SK-N-SH (cell line): ENCODE data around the gene NIN. TPM values are rescaled to one million over a fixed set of nuclear protein-coding genes. Genes with fewer than 3 reads are reported as not detected.

Experiments
- CTCF ChIA-PET: fragments of 300-600, 350-600 bp; formaldehyde crosslinking; extraction: SDS; loops from one replicate; lab custom pipeline; 2021; lab: Yijun Ruan, JAX
- POLR2A ChIA-PET: fragments of 350-600 bp; sonication (Branson Sonifier 250); formaldehyde crosslinking; extraction: SDS; loops from one replicate; lab custom pipeline; 2020; ENCODE audit warnings: antibody characterized with exemption, inconsistent platforms; lab: Yijun Ruan, JAX
- DNase-seq: peaks from one replicate; pipeline ENCODE4 v3.0.0; 2012
- H2AFZ ChIP-seq: fragments of 200-600 bp; sonication (generic); 2 replicates; pipeline ENCODE4 v1.8.1; 2016; ENCODE audit warnings: antibody characterized with exemption, mild to moderate bottlenecking, low read depth
- H3F3A ChIP-seq: fragments of 200-600 bp; sonication (generic); replicated peaks from 2 replicates; pipeline ENCODE3; 2016; ENCODE audit warnings: antibody characterized with exemption, mild to moderate bottlenecking; ENCODE audit not compliant: insufficient read depth
- H3K27ac ChIP-seq, 2 experiments: fragments of 200-500 bp in 1 of 2; fragments of 200-600 bp in 1 of 2; sonication (Bioruptor generic) in 1 of 2; sonication (generic), shearing (Covaris generic) in 1 of 2; 2 replicates each; pipeline versions ENCODE4 v1.5.1 to v1.6.1; 2014 to 2016; ENCODE audit warnings: low read depth in 2 of 2, inconsistent platforms in 1 of 2, low read length in 1 of 2, mild to moderate bottlenecking in 1 of 2, mixed read lengths in 1 of 2
- H3K27me3 ChIP-seq: fragments of 200-600 bp; sonication (generic), shearing (Covaris generic); 2 replicates; pipeline ENCODE4 v1.6.1; 2016; ENCODE audit warnings: mixed run types; ENCODE audit not compliant: insufficient read depth
- H3K36me3 ChIP-seq, 2 experiments: fragments of 200-500 bp in 1 of 2; fragments of 200-600 bp in 1 of 2; sonication (Bioruptor generic) in 1 of 2; sonication (generic) in 1 of 2; replicated peaks in 1 of 2; 2 replicates each; pipeline versions ENCODE3 to v1.5.1; 2014 to 2016; ENCODE audit warnings: low read length in 1 of 2, mild to moderate bottlenecking in 1 of 2; ENCODE audit not compliant: insufficient read depth in 2 of 2, control insufficient read depth in 1 of 2
- H3K4me1 ChIP-seq, 2 experiments: fragments of 200-500 bp in 1 of 2; fragments of 200-600 bp in 1 of 2; sonication (Bioruptor generic) in 1 of 2; sonication (generic), shearing (Covaris generic) in 1 of 2; 2 replicates each; pipeline versions ENCODE4 v1.5.1 to v1.6.1; 2014 to 2016; ENCODE audit warnings: low read depth in 1 of 2, low read length in 1 of 2, mixed run types in 1 of 2; ENCODE audit not compliant: insufficient read depth in 2 of 2, control insufficient read depth in 1 of 2
- H3K4me2 ChIP-seq: fragments of 200-600 bp; sonication (generic), shearing (Covaris generic); 2 replicates; pipeline ENCODE4 v1.6.1; 2017; ENCODE audit warnings: mixed run types
- H3K4me3 ChIP-seq, 2 experiments: fragments of 200-500 bp in 1 of 2; fragments of 200-600 bp in 1 of 2; sonication (Bioruptor generic) in 1 of 2; sonication (generic), shearing (Covaris generic) in 1 of 2; 2 replicates each; pipeline versions ENCODE4 v1.5.1 to v1.8.1; 2014 to 2016; ENCODE audit warnings: low read depth in 2 of 2, inconsistent platforms in 1 of 2, low read length in 1 of 2, mild to moderate bottlenecking in 1 of 2, mixed read lengths in 1 of 2, moderate library complexity in 1 of 2
- H3K79me2 ChIP-seq: fragments of 200-600 bp; sonication (generic); 2 replicates; pipeline ENCODE4 v1.8.1; 2017; ENCODE audit warnings: mild to moderate bottlenecking; ENCODE audit not compliant: insufficient read depth
- H3K9ac ChIP-seq: fragments of 200-600 bp; sonication (generic); 2 replicates; pipeline ENCODE4 v1.6.1; 2017; ENCODE audit warnings: mixed run types
- H3K9me2 ChIP-seq: fragments of 200-600 bp; sonication (generic); 2 replicates; pipeline ENCODE4 v1.6.1; 2017; ENCODE audit warnings: mixed run types
- H3K9me3 ChIP-seq: fragments of 200-600 bp; sonication (generic); 2 replicates; pipeline ENCODE4 v1.6.1; 2017; ENCODE audit warnings: mixed run types, mild to moderate bottlenecking, moderate library complexity
- H4K20me1 ChIP-seq: fragments of 200-600 bp; sonication (generic); 2 replicates; pipeline ENCODE4 v1.6.1; 2017; ENCODE audit warnings: mild to moderate bottlenecking, mixed run types; ENCODE audit not compliant: insufficient read depth
- FOSL2 ChIP-seq: IDR thresholded peaks from 2 replicates; pipeline ENCODE4 v1.4.0; 2012; ENCODE audit warnings: low read depth, mild to moderate bottlenecking, moderate library complexity, borderline replicate concordance
- FOXM1 ChIP-seq: IDR thresholded peaks from 2 replicates; pipeline ENCODE4 v1.4.0; 2012; ENCODE audit warnings: low read depth, mild to moderate bottlenecking
- JUND ChIP-seq: IDR thresholded peaks from 2 replicates; pipeline ENCODE4 v1.4.0; 2012
- MXI1 ChIP-seq: IDR thresholded peaks from 2 replicates; pipeline ENCODE4 v1.6.1; 2012; ENCODE audit warnings: mild to moderate bottlenecking, low read depth, low read length, improper control_type of control experiment
- NFIC ChIP-seq: IDR thresholded peaks from 2 replicates; pipeline ENCODE4 v1.4.0; 2012; ENCODE audit warnings: borderline replicate concordance
- POLR2AphosphoS5 ChIP-seq: IDR thresholded peaks from 2 replicates; pipeline ENCODE4 v1.6.1; 2012; ENCODE audit warnings: low read depth, low read length
- RCOR1 ChIP-seq: fragments of 150-350 bp; IDR thresholded peaks from 2 replicates; pipeline ENCODE4 v1.6.1; 2017; ENCODE audit warnings: antibody characterized with exemption, low read length
- SIN3A ChIP-seq: IDR thresholded peaks from 2 replicates; pipeline ENCODE4 v1.6.1; 2012; ENCODE audit warnings: low read depth, mild to moderate bottlenecking, low read length, moderate library complexity, borderline replicate concordance
- SMC3 ChIP-seq: IDR thresholded peaks from 2 replicates; pipeline ENCODE4 v1.6.1; 2012; ENCODE audit warnings: low read depth, low read length, improper control_type of control experiment
- WGBS: methylation state at CpG from one replicate; pipeline ENCODE4 v1.1.6; 2017; ENCODE audit warnings: low lambda C conversion rate; 5-methylcytosine and 5-hydroxymethylcytosine counted together
- polyA plus RNA-seq, 3 experiments: library from polyadenylated mRNA; depleted of rRNA; stranded (reverse); fragments of >200 nt; gene quantifications; 2 replicates each; pipeline ENCODE4 v1.2.3, GENCODE V29; 2012
- TF ChIP-seq, protein P1 (sequence below): IDR thresholded peaks from 2 replicates; pipeline ENCODE4 v1.6.1; 2012; ENCODE audit warnings: mild to moderate bottlenecking, low read depth, low read length, moderate library complexity
- TF ChIP-seq, protein P2 (sequence below): fragments of 200-600 bp; sonication (generic); IDR thresholded peaks from 2 replicates; pipeline ENCODE4 v1.6.1; 2017; ENCODE audit warnings: antibody characterized with exemption, mild to moderate bottlenecking, moderate library complexity
- TF ChIP-seq, protein P3 (sequence below): fragments of 150-350 bp; IDR thresholded peaks from 2 replicates; pipeline ENCODE4 v1.6.1; 2016; ENCODE audit warnings: mild to moderate bottlenecking, low read depth, low read length

The NIN gene
- polyA plus RNA-seq, 1 of the 3 experiments (the other 2 are of a cell fraction): 10.0 TPM

DNA sequence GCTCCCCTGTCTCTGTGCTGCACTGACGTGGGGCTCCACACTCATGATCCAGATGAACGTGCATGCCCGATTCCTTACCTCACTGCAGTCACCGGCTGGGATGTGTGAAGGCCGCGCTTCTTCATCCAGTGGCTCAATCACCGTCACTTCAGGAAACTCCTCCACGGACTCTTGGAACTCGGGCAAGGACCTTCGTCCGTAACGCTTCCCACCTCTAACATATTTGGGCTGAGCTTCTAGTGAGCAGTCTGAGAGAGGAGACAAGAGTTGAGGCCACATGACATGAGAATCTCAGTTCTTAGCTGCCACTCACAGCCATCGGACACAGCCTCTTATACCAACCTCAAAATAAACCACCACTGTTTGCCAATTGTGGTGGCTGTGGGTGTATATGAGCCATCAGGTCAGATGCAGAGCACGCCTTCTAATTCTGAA lies 38.3 kb downstream of the NIN start (continued):
- TF ChIP-seq, protein P1, sequence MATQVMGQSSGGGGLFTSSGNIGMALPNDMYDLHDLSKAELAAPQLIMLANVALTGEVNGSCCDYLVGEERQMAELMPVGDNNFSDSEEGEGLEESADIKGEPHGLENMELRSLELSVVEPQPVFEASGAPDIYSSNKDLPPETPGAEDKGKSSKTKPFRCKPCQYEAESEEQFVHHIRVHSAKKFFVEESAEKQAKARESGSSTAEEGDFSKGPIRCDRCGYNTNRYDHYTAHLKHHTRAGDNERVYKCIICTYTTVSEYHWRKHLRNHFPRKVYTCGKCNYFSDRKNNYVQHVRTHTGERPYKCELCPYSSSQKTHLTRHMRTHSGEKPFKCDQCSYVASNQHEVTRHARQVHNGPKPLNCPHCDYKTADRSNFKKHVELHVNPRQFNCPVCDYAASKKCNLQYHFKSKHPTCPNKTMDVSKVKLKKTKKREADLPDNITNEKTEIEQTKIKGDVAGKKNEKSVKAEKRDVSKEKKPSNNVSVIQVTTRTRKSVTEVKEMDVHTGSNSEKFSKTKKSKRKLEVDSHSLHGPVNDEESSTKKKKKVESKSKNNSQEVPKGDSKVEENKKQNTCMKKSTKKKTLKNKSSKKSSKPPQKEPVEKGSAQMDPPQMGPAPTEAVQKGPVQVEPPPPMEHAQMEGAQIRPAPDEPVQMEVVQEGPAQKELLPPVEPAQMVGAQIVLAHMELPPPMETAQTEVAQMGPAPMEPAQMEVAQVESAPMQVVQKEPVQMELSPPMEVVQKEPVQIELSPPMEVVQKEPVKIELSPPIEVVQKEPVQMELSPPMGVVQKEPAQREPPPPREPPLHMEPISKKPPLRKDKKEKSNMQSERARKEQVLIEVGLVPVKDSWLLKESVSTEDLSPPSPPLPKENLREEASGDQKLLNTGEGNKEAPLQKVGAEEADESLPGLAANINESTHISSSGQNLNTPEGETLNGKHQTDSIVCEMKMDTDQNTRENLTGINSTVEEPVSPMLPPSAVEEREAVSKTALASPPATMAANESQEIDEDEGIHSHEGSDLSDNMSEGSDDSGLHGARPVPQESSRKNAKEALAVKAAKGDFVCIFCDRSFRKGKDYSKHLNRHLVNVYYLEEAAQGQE: no peak
- TF ChIP-seq SMC3: no peak
- TF ChIP-seq FOSL2: no peak
- no peak for TF ChIP-seq RCOR1
- TF ChIP-seq JUND: no peak
- TF ChIP-seq, protein P2, sequence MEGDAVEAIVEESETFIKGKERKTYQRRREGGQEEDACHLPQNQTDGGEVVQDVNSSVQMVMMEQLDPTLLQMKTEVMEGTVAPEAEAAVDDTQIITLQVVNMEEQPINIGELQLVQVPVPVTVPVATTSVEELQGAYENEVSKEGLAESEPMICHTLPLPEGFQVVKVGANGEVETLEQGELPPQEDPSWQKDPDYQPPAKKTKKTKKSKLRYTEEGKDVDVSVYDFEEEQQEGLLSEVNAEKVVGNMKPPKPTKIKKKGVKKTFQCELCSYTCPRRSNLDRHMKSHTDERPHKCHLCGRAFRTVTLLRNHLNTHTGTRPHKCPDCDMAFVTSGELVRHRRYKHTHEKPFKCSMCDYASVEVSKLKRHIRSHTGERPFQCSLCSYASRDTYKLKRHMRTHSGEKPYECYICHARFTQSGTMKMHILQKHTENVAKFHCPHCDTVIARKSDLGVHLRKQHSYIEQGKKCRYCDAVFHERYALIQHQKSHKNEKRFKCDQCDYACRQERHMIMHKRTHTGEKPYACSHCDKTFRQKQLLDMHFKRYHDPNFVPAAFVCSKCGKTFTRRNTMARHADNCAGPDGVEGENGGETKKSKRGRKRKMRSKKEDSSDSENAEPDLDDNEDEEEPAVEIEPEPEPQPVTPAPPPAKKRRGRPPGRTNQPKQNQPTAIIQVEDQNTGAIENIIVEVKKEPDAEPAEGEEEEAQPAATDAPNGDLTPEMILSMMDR: no peak
- no peak for TF ChIP-seq POLR2AphosphoS5
- no peak for TF ChIP-seq NFIC
- no peak for TF ChIP-seq FOXM1
- no peak for TF ChIP-seq MXI1

DNA sequence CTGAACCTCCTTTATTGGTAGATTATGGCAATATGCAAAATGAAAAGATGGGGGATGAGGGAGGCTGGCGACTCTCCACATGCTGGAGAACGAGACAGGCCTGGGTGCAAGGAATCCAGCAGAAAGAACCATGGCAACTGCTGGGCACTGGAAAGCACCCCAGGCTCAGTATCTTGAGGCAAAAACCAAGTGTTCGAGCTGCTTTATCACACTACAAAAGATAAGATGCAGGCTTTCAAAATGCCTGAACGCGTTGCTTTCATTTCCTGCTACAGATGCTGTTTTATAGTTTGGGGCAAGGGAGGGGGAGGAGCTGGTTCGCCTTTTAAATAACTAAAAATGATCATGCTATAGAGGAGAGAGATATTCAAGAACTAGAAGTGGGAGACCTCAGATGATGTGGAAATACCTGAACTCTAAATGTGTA lies 38.9 kb downstream of the NIN start:
- H3F3A ChIP-seq: peaks cover 10% of the 10 kb centered on the region
- H3K79me2 ChIP-seq: peaks cover 38% of the 10 kb centered on the region
- TF ChIP-seq SIN3A: no peak
- TF ChIP-seq, protein P3, sequence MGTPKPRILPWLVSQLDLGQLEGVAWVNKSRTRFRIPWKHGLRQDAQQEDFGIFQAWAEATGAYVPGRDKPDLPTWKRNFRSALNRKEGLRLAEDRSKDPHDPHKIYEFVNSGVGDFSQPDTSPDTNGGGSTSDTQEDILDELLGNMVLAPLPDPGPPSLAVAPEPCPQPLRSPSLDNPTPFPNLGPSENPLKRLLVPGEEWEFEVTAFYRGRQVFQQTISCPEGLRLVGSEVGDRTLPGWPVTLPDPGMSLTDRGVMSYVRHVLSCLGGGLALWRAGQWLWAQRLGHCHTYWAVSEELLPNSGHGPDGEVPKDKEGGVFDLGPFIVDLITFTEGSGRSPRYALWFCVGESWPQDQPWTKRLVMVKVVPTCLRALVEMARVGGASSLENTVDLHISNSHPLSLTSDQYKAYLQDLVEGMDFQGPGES: no peak
- TF ChIP-seq, all 33 proteins: peak for 0
- Histone ChIP-seq H3K9me3 (no peaks in the 10 kb centered on the region), H4K20me1 (peaks cover 18% of the 10 kb centered on the region; the same call in 1 of the 2 replicates), H3K4me1 (peaks cover 17 to 20% of the 10 kb centered on the region in 2 experiments), H3K9ac (no peak overlapping the region), H3K4me2 (no peak overlapping the region), H3K27me3 (no peaks in the 10 kb centered on the region), H3K4me3 (no peak overlapping the region), H2AFZ (no peak overlapping the region), H3K9me2 (no peaks in the 10 kb centered on the region), H3K36me3 (peaks cover 13 to 28% of the 10 kb centered on the region in 2 experiments), H3K27ac (no peak overlapping the region)
- ChIA-PET CTCF (interaction anchor here (5.2 to 12.9 kb wide), 2 partner anchors 17 to 68 kb away, joined by 23 to 143 read pairs; no protein-coding TSS in a partner anchor), POLR2A (no interaction called here)
- WGBS: 91% methylated on average over 6 of the region's 6 CpGs
- peak; percentile 29 for DNase-seq
